ENCODE data around the gene MRPL24. TPM values are rescaled to one million over a fixed set of nuclear protein-coding genes. Genes with fewer than 3 reads are reported as not detected.
A peak's percentile ranks its signal among the peaks of the same experiment; 100 is the strongest.

Gene MRPL24
- total and polyA plus RNA-seq, 2 of the 13 experiments (the other 11 are each of a cell fraction or from before 2014, with no cell fraction given): 38.1 to 42.9 TPM

DNA sequence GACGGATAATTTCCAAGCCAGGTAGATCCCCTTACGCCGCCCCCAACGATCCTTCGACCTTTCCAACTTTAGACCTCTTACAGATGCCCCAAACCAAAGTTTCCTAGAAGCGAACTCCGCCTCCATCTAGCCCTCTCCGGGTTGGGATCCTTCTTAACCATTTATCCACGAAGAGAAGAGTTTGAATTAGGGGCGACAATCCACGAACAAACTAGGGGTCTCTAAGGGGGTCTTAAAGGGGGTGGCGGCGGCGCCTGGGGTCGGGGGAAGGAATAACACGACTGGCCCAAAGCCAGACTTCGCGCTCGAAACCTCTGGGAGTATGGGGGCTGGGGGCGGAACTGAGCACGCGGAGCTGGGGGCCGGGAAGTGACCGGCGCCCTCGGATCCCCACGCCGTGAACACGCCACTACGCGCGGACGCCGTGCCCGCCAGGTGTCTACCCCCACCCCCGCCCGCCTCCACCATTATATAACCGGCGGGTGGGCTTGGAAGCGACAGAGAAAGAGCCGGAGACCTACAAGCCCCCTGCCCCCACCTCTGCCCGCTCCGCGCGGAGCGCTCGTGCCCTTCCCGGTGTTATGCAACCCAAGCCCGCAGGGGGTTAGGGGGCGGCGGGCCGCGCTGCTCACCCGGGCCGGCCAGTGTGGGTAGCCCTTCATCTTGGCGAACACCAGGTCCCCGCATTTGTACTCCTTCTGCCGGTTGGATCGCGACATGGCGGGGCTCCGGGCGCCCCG, 10.0 kb upstream of the MRPL24 start (continued):
- TF ChIP-seq, protein P1, sequence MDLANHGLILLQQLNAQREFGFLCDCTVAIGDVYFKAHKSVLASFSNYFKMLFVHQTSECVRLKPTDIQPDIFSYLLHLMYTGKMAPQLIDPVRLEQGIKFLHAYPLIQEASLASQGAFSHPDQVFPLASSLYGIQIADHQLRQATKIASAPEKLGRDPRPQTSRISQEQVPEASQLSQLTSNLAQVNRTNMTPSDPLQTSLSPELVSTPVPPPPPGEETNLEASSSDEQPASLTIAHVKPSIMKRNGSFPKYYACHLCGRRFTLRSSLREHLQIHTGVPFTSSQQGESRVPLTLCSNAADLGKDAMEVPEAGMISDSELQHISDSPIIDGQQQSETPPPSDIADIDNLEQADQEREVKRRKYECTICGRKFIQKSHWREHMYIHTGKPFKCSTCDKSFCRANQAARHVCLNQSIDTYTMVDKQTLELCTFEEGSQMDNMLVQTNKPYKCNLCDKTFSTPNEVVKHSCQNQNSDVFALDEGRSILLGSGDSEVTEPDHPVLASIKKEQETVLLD (CRISPR knock-in tag; IDR thresholded peaks at IDR 0.05; ENCODE audit: low read depth): 0 out of 2 replicates have a peak, but pooled peaks have one; percentile 9
- TF ChIP-seq ZNF510 (CRISPR knock-in tag; IDR thresholded peaks at IDR 0.05; ENCODE audit: low read depth) (0 out of 2 replicates have a peak, but pooled peaks have one; percentile 20), SOX13 (IDR thresholded peaks at IDR 0.05) (no peak), SOX13 (CRISPR knock-in tag; conservative IDR thresholded peaks at IDR 0.05 in 1 of 2, IDR thresholded peaks at IDR 0.05 in 1 of 2) (0 out of 4 replicates have a peak, but pooled peaks of 1 of the 2 experiments have one; percentile 10), BRD4 (CRISPR knock-in tag; IDR thresholded peaks at IDR 0.05) (0 out of 2 replicates have a peak, but pooled peaks have one; percentile 18), CBFB (CRISPR knock-in tag; IDR thresholded peaks at IDR 0.05) (no peak), ZNF558 (CRISPR knock-in tag; IDR thresholded peaks at IDR 0.05; ENCODE audit: borderline replicate concordance) (no peak), GATAD1 (CRISPR knock-in tag; IDR thresholded peaks at IDR 0.05) (0 out of 2 replicates have a peak, but pooled peaks have one; percentile 29), SMARCE1 (IDR thresholded peaks at IDR 0.05; ENCODE audit: borderline replicate concordance) (no peak), KDM1A (CRISPR knock-in tag; IDR thresholded peaks at IDR 0.05) (no peak)
- TF ChIP-seq, protein P2, sequence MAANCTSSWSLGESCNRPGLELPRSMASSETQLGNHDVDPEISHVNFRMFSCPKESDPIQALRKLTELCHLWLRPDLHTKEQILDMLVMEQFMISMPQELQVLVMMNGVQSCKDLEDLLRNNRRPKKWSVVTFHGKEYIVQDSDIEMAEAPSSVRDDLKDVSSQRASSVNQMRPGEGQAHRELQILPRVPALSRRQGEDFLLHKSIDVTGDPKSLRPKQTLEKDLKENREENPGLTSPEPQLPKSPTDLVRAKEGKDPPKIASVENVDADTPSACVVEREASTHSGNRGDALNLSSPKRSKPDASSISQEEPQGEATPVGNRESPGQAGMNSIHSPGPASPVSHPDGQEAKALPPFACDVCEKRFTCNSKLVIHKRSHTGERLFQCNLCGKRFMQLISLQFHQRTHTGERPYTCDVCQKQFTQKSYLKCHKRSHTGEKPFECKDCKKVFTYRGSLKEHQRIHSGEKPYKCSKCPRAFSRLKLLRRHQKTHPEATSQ (CRISPR knock-in tag; IDR thresholded peaks at IDR 0.05; ENCODE audit: borderline replicate concordance): no peak

Measured in HepG2 (cell line).